Endothelial cell of umbilical vein (primary cell): Measurements from ENCODE around the gene UPB1. TPM values are rescaled to one million over a fixed set of nuclear protein-coding genes. Genes with fewer than 3 reads are reported as not detected.

Experiments used
- BruUV-seq: library from RNA; stranded (reverse); fragments of 400-500 nt; replicated peaks from 2 replicates; lab custom pipeline; 2021; lab: Mats Ljungman, UMichigan
- CTCF ChIA-PET: fragments of 300-600, 350-600 bp; sonication (Branson Sonifier 250); formaldehyde crosslinking; loops from one replicate; lab custom pipeline; 2021; ENCODE audit warnings: antibody characterized with exemption, inconsistent platforms; lab: Charles Lee
- POLR2A ChIA-PET: fragments of 300-600, 350-600 bp; sonication (Branson Sonifier 250); formaldehyde crosslinking; loops from one replicate; lab custom pipeline; 2021; ENCODE audit warnings: antibody characterized with exemption, inconsistent platforms; lab: Charles Lee
- DNase-seq: peaks from one replicate; pipeline ENCODE4 v3.0.0-alpha.2; 2011; ENCODE audit warnings: low read depth, low spot score
- FAIRE-seq: peaks from 2 replicates; lab custom pipeline; 2011; peaks lifted over from hg19 to GRCh38; lab: Jason Lieb, UNC
- H2AFZ ChIP-seq: 2 replicates; pipeline ENCODE4 v1.6.0; 2012; ENCODE audit warnings: low read depth, low read length, control low read depth, inconsistent platforms
- H3K27ac ChIP-seq: 2 replicates; pipeline ENCODE4 v1.5.1; 2011; ENCODE audit warnings: low read depth, mild to moderate bottlenecking, control low read depth, low read length, moderate library complexity; ENCODE audit not compliant: insufficient read depth
- H3K27me3 ChIP-seq, 2 experiments: 2 replicates each; pipeline versions ENCODE4 v1.6.0 to v1.6.1; 2011; ENCODE audit warnings: low read length in 2 of 2, mixed read lengths in 1 of 2; ENCODE audit not compliant: control insufficient read depth in 2 of 2, insufficient read depth in 2 of 2
- H3K36me3 ChIP-seq, 2 experiments: 2 replicates in 1 of 2; 3 replicates in 1 of 2; pipeline ENCODE4 v1.5.1; 2011; ENCODE audit warnings: low read length in 2 of 2, mild to moderate bottlenecking in 1 of 2, moderate library complexity in 1 of 2; ENCODE audit not compliant: control insufficient read depth in 2 of 2, insufficient read depth in 2 of 2; ENCODE audit errors: extremely low read depth in 1 of 2
- H3K4me1 ChIP-seq: 3 replicates; pipeline ENCODE4 v1.5.1; 2011; ENCODE audit warnings: mild to moderate bottlenecking, low read length; ENCODE audit not compliant: control insufficient read depth, insufficient read depth; ENCODE audit errors: extremely low read depth
- H3K4me2 ChIP-seq: 2 replicates; pipeline ENCODE4 v1.6.1; 2011; ENCODE audit warnings: low read length, control low read depth, mixed read lengths; ENCODE audit not compliant: insufficient read depth
- H3K4me3 ChIP-seq, 3 experiments: fragments of 200-600 bp in 1 of 3; sonication (generic), shearing (Covaris generic) in 1 of 3; replicated peaks in 1 of 3; 2 replicates each; pipeline ENCODE4 v1.5.1; 2011 to 2016; ENCODE audit warnings: control low read depth in 3 of 3, low read length in 3 of 3, mild to moderate bottlenecking in 2 of 3, inconsistent platforms in 1 of 3, low read depth in 1 of 3, moderate library complexity in 1 of 3; ENCODE audit not compliant: insufficient read depth in 1 of 3
- H3K79me2 ChIP-seq: 2 replicates; pipeline ENCODE4 v1.6.0; 2012; ENCODE audit warnings: low read length, inconsistent platforms; ENCODE audit not compliant: control insufficient read depth, insufficient read depth
- H3K9ac ChIP-seq: replicated peaks from 2 replicates; pipeline ENCODE3; 2011; ENCODE audit warnings: low read length, control low read depth; ENCODE audit not compliant: insufficient read depth; ENCODE audit errors: extremely low read depth
- H3K9me1 ChIP-seq: replicated peaks from 3 replicates; pipeline ENCODE4 v1.6.0; 2011; ENCODE audit warnings: mild to moderate bottlenecking, low read length; ENCODE audit not compliant: control insufficient read depth, insufficient read depth; ENCODE audit errors: extremely low read depth
- H3K9me3 ChIP-seq: replicated peaks from 2 replicates; pipeline ENCODE4 v1.5.1; 2012; ENCODE audit warnings: low read length, inconsistent platforms; ENCODE audit not compliant: control insufficient read depth, insufficient read depth
- H4K20me1 ChIP-seq: replicated peaks from 2 replicates; pipeline ENCODE3; 2011; ENCODE audit warnings: mild to moderate bottlenecking, low read length; ENCODE audit not compliant: control insufficient read depth, insufficient read depth; ENCODE audit errors: extremely low read depth
- CTCF ChIP-seq, 2 donors: IDR thresholded peaks; 1 replicate in 1 of 2; 2 replicates in 1 of 2; pipeline ENCODE4 v1.5.1; 2011; ENCODE audit warnings: low read length in 2 of 2, mild to moderate bottlenecking in 2 of 2, moderate library complexity in 2 of 2, control low read depth in 1 of 2, inconsistent platforms in 1 of 2, low read depth in 1 of 2; ENCODE audit not compliant: insufficient read depth in 1 of 2; ENCODE audit errors: extremely low read depth in 1 of 2
- EZH2 ChIP-seq: IDR thresholded peaks from 2 replicates; pipeline ENCODE4 v1.6.1; 2012; ENCODE audit warnings: borderline replicate concordance, low read depth, mild to moderate bottlenecking, moderate library complexity, low read length, inconsistent platforms; ENCODE audit not compliant: severe bottlenecking
- FOS ChIP-seq: IDR thresholded peaks from 2 replicates; pipeline ENCODE4 v1.6.1; 2011; ENCODE audit warnings: mild to moderate bottlenecking, low read length, moderate library complexity, borderline replicate concordance; ENCODE audit not compliant: insufficient read depth
- GATA2 ChIP-seq: IDR thresholded peaks from 2 replicates; pipeline ENCODE4 v1.7.0; 2011; ENCODE audit warnings: low read depth, mild to moderate bottlenecking, moderate library complexity, mixed read lengths, low read length; ENCODE audit not compliant: insufficient read length, insufficient read depth
- JUN ChIP-seq: IDR thresholded peaks from 2 replicates; pipeline ENCODE4 v1.6.1; 2011; ENCODE audit warnings: borderline replicate concordance, low read depth; ENCODE audit not compliant: insufficient read length, insufficient read depth
- MYC ChIP-seq: IDR thresholded peaks from one replicate; pipeline ENCODE4 v1.6.1; 2011; ENCODE audit warnings: mild to moderate bottlenecking, low read depth, low read length
- POLR2A ChIP-seq: IDR thresholded peaks from 2 replicates; pipeline ENCODE4 v1.6.1; 2012; ENCODE audit warnings: low read depth, mild to moderate bottlenecking, control low read depth, low read length
- POLR2AphosphoS5 ChIP-seq: IDR thresholded peaks from 2 replicates; pipeline ENCODE4 v1.6.1; 2012; ENCODE audit warnings: low read depth, mild to moderate bottlenecking, control low read depth, low read length, moderate library complexity; ENCODE audit not compliant: insufficient read depth
- dilution Hi-C: fragments of 300-500 bp; cut with MboI; formaldehyde crosslinking; loops from one replicate; pipeline ENCODE4 v1.15.0; 2019; ENCODE audit warnings: low sequenced_read_pairs; ENCODE audit not compliant: extremely low pct_ligation_motif_present
- intact Hi-C: fragments of 100-400 bp; cut with micrococcal nuclease; formaldehyde crosslinking; loops from one replicate; pipeline ENCODE4 v1.10.0; 2022
- polyA plus RNA-seq, 4 experiments: library from polyadenylated mRNA; depleted of rRNA in 3 of 4; stranded (reverse) in 3 of 4; unstranded in 1 of 4; fragments of >200 nt; gene quantifications; 2 replicates each; pipeline versions ENCODE4 v1.2.1 to v1.2.3, GENCODE V29; 2011 to 2012; ENCODE audit warnings: missing spikeins in 1 of 4
- total RNA-seq: library from RNA; stranded (reverse); gene quantifications from 2 replicates; pipeline ENCODE4 v1.2.3, GENCODE V29; 2021
- TF ChIP-seq, protein P1 (sequence below): IDR thresholded peaks from 2 replicates; pipeline ENCODE4 v1.6.1; 2011; ENCODE audit not compliant: insufficient read depth, insufficient read length

UPB1 gene
- total and polyA plus RNA-seq, 2 donors (not counting 3 experiments of a cell fraction or from before 2014, with no cell fraction given), result 0.30 to 0.80 TPM

GRCh38 chr22:24446260-24446611 is 48.9 kb upstream of the UPB1 start:
- dilution Hi-C loops (no loop called here), intact Hi-C loops (no loop called here)
- Histone ChIP-seq H3K79me2 (no peaks in the 10 kb centered on the region), H3K9me1 (no peaks in the 10 kb centered on the region), H3K27ac (no peak overlapping the region), H4K20me1 (no peaks in the 10 kb centered on the region), H2AFZ (no peak overlapping the region), H3K9me3 (no peaks in the 10 kb centered on the region), H3K27me3 (no peaks in the 10 kb centered on the region), H3K9ac (no peak overlapping the region), H3K4me1 (peaks cover 13% of the 10 kb centered on the region), H3K4me2 (no peak overlapping the region), H3K4me3 (no peak overlapping the region), H3K36me3 (no peaks in the 10 kb centered on the region)
- CTCF ChIA-PET, result no interaction called here
- POLR2A ChIA-PET, result no interaction called here
- TF ChIP-seq EZH2 (no peak), GATA2 (no peak), FOS (no peak), JUN (no peak), MYC (no peak), POLR2AphosphoS5 (no peak), POLR2A (no peak), CTCF (IDR thresholded peaks at IDR 0.05; ENCODE audit: extremely low read depth in 1 of 2, insufficient read depth in 1 of 2, low read depth in 1 of 2, low read length in 2 of 2) (no peak)
- TF ChIP-seq, protein P1, sequence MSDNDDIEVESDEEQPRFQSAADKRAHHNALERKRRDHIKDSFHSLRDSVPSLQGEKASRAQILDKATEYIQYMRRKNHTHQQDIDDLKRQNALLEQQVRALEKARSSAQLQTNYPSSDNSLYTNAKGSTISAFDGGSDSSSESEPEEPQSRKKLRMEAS, result no peak
- no TSS peak for BruUV-seq
- FAIRE-seq (no peak), DNase-seq (no peak)
